Stimulated activated CD8-positive, alpha-beta memory T cell treated with anti-CD3 and anti-CD28 coated beads, Interleukin-7, amount 100 ng/mL, for 4 hours (primary cell): ENCODE measurements around the gene LY9.
A peak's percentile ranks its signal among the peaks of the same experiment; 100 is the strongest.

ENCODE experiments used
- DNase-seq, 2 donors: peaks; one replicate each; pipeline ENCODE4 v3.0.0-alpha.2; 2020; ENCODE audit warnings: low read depth in 2 of 2

LY9 gene

GRCh38 chr1:160795951-160796383 is at the start of gene LY9:
Gene LY9 (plus strand): TSS chr1:160796174. CDS start chr1:160796188, 14 bp downstream.
- DNase-seq = peak; percentile 64 to 76

GRCh38 chr1:160746836-160747500 is 49.0 kb upstream of the LY9 start:
- no peak for DNase-seq

DNA sequence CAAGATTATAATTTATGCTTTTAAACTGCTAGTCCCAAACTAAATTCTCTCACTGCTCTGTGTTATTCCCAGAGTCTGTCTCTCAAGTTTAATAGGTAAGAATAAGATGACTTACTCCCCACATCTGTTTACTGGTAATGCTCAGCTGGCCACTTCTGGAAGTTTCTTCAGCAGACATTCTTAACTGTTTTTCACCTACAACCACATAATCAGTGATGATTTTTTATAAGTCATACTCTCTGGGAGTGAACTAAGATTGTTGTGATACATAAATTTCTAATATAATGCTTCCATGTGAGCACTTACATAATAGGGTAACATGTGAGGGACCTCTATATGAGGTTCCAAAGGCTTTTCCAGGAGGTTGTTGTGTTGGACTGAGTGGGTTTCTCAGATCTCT is 48.3 kb upstream of the LY9 start:
- DNase-seq = no peak

DNA sequence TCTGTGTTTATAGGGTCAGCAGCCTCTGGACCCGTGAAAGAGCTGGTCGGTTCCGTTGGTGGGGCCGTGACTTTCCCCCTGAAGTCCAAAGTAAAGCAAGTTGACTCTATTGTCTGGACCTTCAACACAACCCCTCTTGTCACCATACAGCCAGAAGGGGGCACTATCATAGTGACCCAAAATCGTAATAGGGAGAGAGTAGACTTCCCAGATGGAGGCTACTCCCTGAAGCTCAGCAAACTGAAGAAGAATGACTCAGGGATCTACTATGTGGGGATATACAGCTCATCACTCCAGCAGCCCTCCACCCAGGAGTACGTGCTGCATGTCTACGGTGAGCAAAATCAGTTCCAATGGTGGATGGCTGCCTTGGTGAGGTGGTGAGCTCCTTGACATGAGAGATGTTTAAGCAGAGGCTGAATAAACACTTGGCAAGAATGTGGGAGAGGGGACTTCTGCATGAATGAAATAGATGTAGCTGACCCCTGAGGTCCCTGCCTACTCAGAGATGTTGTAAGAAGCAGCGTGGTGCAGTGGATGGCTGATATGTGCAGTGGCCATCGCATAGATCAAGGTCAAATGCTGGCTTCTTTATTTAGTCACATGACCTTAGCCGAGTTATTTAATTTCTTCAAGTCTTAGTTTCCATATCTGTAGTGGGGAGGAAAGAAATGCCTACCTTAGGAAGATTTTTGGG is 47.6 kb upstream of the LY9 start:
- no peak for DNase-seq

GRCh38 chr1:160748878-160749269 is 47.1 kb upstream of the LY9 start:
- no peak for DNase-seq

DNA sequence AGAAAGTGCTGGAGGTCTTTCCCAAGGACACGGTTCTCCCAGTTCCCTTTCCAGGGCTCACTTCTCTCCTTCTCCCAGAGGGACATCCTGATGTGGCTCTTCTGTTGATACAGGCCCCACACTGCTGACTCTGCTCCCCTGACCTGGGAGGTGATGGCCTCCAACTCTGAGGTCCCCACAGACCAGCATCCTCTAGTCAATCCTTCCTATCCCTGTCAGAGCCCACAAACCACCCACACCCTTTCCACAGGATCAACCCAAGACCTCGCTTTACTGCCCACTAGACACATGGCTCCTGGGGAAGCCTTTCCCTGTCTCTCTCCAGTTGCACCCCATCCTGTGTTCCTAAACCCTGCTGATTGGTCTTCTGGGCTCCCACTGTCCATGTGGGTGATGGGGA is 45.4 kb upstream of the LY9 start:
- DNase-seq = no peak

DNA sequence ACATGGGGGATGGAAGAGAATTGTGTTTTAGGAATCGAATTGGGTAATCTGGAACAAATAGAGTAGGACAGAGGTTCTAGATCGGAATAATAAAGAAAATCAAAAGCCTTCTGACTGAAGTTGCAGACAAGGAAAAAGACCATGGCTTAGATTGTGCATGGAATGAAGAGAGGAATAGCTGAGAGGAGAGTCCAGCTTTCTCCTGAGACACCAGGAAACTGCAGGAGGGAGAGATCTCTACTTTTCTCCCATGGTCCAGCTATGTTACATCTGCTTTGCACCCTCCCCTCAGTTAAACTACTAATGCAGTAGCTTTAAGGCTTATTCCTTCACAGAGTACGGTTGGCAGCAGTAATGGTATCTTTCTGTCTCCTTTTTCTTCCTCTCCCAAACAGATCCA is 43.6 kb upstream of the LY9 start:
- DNase-seq = no peak

DNA sequence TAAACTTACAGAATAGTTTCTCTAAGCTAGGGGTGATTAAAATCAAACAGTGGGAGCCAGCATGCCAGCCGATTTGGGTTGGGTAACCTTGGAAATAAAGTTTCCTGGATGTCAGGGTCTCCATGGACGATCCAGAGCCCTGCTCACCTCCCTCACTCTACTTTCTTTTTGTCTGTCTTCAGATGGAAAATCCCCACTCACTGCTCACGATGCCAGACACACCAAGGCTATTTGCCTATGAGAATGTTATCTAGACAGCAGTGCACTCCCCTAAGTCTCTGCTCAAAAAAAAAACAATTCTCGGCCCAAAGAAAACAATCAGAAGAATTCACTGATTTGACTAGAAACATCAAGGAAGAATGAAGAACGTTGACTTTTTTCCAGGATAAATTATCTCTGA is 43.0 kb upstream of the LY9 start:
- DNase-seq = no peak

- no peak for DNase-seq
These were observed 42.4 kb upstream of the LY9 start for GRCh38 chr1:160753594-160753993.

DNA sequence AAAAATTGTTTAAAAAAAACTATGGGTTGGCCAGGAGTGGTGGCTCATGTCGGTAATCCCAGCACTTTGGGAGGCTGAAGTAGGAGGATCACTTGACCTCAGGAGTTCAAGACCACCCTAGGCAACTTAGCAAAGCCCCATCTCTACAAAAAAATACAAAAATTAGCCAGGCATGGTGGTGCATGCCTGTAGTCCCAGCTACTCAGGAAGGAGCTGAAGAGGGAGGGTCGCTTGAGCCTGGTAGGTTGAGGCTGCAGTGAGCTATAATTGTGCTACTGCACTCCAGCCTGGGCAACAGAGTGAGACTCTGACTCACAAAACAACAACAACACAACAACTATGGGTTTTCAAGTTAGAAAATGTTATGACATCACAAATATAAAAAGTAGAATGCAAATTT is 40.5 kb upstream of the LY9 start:
- no peak for DNase-seq

DNA sequence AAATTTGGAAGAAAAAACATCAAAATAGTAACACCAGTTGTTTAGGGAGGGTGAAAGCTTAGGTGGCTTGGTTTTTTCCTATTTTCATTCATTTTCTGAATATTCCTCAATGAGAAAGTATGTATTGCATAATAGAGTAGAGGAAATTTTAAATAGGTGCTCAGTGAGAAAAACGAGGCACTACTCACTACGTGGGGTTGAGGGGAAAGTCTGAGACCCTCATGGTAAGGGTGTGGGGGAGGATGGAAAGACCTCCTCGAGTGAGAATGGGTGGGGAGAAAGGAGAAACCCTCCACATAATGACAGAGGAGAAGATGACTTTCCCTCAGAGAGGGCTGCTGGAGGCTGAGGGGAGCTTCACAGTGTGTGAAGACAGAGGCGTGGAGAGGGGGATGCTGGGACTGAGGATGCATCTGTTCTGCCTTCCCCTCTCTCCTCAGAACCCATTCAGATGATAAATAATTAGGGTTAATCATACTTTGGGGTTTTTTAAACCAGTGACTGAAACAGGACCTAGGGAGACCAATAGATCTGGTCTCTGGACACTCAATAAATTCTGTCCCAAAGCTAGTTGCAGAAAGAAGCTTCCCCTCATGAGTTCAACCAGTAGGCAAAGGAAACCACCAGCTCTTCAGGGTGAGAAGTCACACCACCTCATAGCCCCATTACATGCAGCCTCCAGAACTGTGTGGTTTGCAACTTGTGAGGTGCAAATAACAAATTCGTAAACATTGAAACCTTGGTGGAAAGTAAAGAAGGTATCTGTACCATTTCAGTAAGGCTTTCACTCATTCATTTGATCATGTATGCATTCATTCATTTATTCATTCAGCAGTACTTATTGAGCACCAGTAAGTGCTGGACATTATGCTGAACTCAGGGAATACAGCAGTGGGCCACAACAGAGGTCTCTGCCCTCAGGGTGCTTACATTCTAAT is 39.8 kb upstream of the LY9 start:
- DNase-seq = peak; percentile 35 to 42

DNA sequence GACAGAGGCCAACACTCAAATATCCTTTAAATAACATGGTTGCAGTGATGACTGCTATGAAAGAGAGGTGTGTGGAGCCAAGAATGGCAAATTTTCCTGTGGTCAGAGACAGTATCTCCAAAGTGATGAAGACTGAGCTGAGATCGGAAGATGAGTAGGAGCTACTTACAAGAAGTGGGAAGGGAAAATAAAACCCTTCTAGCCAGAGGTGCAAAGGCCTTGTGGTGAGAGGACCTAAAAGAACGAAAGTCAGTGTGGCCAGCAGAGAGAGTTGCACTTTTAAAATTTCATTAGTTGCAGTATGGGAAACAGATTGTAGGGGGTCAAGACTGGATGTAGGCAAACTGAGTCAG is 39.1 kb upstream of the LY9 start:
- DNase-seq = no peak

- DNase-seq = no peak
These were observed 37.5 kb upstream of the LY9 start for GRCh38 chr1:160758521-160758920.

DNA sequence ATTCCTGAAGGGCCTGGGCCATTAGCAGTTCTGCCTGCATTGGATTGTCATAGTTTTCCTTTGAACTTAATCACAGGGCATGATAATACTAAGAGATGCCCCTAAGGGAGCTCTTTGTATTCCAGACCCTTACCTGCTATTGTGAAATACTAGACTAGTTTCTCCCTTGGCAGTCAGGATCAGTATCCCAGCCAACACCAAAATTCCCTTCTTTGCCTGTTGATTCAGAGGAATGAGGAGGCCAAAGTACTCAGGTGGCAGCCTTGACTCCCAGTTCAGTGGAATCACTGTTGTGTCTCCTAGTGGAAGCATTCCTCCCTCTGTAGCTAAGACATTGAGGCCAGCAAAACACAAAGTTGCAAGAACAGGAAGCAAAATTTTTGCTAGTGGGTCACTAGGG is 36.2 kb upstream of the LY9 start:
- DNase-seq = no peak

- no peak for DNase-seq
These were observed 34.9 kb upstream of the LY9 start for GRCh38 chr1:160761046-160761445.

GRCh38 chr1:160761886-160762285 is 34.1 kb upstream of the LY9 start:
- DNase-seq = no peak

GRCh38 chr1:160763993-160764392 is 32.0 kb upstream of the LY9 start:
- no peak for DNase-seq

GRCh38 chr1:160767395-160768294 is 28.3 kb upstream of the LY9 start:
- peak in 1 of 2 donors; percentile 23 for DNase-seq

DNA sequence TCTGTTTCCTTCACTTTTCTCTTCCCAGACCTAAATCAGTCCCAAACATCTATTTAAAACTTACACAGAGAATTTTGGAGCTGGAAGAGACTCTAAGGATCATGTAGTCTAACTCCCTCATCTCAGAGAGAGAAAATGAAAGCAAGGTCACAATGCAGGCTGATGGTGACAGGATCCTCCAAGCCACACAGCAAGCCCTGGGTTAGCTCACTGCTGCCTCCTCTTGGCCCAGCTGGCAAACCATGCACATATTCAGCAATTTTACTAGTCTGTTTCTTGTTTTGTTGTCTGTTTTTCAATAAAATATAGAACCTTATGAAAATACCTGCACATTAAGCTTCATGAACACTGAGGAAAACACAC is 27.7 kb upstream of the LY9 start:
- DNase-seq = peak; percentile 74 to 82

- DNase-seq = no peak
These were observed 23.6 kb upstream of the LY9 start for GRCh38 chr1:160772331-160772730.

DNA sequence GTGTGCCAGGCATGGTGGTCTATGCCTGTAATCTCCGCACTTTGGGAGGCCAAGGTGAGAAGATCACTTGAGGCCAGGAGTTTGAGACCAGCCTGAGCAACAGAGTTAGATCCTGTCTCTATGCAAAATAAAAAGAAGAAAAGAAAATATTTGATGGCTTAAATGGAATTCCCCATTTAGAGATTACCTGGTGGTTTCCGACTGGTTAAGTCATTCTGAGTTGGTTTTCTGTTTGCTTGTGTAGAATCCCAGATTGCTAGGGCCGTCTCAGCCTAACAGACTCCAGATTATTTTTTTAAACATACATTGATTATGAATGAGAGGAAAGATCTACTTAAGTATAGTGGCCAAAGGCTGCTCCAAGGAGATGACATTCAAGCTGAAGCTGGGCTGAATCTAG is 22.9 kb upstream of the LY9 start:
- DNase-seq = no peak
